ENCODE measurements around the gene AKAP13. TPM values are rescaled to one million over a fixed set of nuclear protein-coding genes. Genes with fewer than 3 reads are reported as not detected.

The AKAP13 gene
- total and polyA plus RNA-seq, 2 donors (not counting 1 experiment from before 2014, with no cell fraction given) = 73.8 to 358 TPM

- peak overlapping the region; percentile 14 for H3K9ac ChIP-seq (ENCODE audit: low read length)
- H3K4me3 Mint-ChIP-seq = peak overlapping the region; percentile 40
- H3K27ac Mint-ChIP-seq = peak overlapping the region; percentile 54
- H2AFZ ChIP-seq (ENCODE audit: insufficient read depth, low read depth, low read length, poor library complexity, severe bottlenecking) = no peak overlapping the region
- H3K27me3 ChIP-seq (replicated peaks in 1 of 4; ENCODE audit: control extremely low read depth in 1 of 4, control insufficient read depth in 3 of 4, insufficient read depth in 4 of 4, low read length in 3 of 4) = no peaks in the 10 kb centered on the region
- ATAC-seq (ENCODE audit: low read depth) (no peak), DNase-seq (peak; percentile 19)
- ChIA-PET CTCF (interaction anchor here (0.6 to 4.0 kb wide), 6 partner anchors 12 to 110 kb away, joined by 3 to 55 read pairs (median 13); no protein-coding TSS in a partner anchor), POLR2A (no interaction called here)
- peak overlapping the region in 1 of 5 experiments; percentile 20 for H3K4me3 ChIP-seq (ENCODE audit: control extremely low read depth in 1 of 5, extremely low read depth in 1 of 5, insufficient read depth in 1 of 5, low read depth in 2 of 5, low read length in 4 of 5)
- H3K36me3 ChIP-seq (replicated peaks in 1 of 2; ENCODE audit: control extremely low read depth in 1 of 2, control insufficient read depth in 1 of 2, extremely low read depth in 1 of 2, insufficient read depth in 2 of 2, low read length in 1 of 2) = no peaks in the 10 kb centered on the region
- TF ChIP-seq EZH2 (IDR thresholded peaks at IDR 0.05; ENCODE audit: borderline replicate concordance, insufficient read depth, low read depth, low read length, poor library complexity, severe bottlenecking) = no peak
- no peak for TF ChIP-seq CTCF (IDR thresholded peaks at IDR 0.05)
- no peaks in the 10 kb centered on the region for H3K27me3 Mint-ChIP-seq
- H4K20me1 ChIP-seq (ENCODE audit: control insufficient read depth, insufficient read depth, low read length, poor library complexity, severe bottlenecking) = no peaks in the 10 kb centered on the region
- H3K9me3 ChIP-seq (ENCODE audit: control extremely low read depth in 1 of 3, control insufficient read depth in 2 of 3, insufficient read depth in 1 of 3, low read length in 2 of 3) = no peaks in the 10 kb centered on the region
- peaks cover 86% of the 10 kb centered on the region for H3K4me1 Mint-ChIP-seq
- H3K4me2 ChIP-seq (replicated peaks; ENCODE audit: low read depth, low read length, poor library complexity, severe bottlenecking) = peak overlapping the region; percentile 57
- H3K9me3 Mint-ChIP-seq (ENCODE audit: insufficient read depth) = no peaks in the 10 kb centered on the region
- H3K27ac ChIP-seq (ENCODE audit: low read length in 2 of 2) = peak overlapping the region; percentile 11 to 88
- intact Hi-C loops (cut with micrococcal nuclease) = loop anchor here (2.0 to 10.0 kb wide), 2 partner anchors 14 to 302 kb away; no protein-coding TSS in a partner anchor
- H3K4me1 ChIP-seq (ENCODE audit: control insufficient read depth in 2 of 2, insufficient read depth in 2 of 2, low read length in 2 of 2) = peaks cover 72 to 79% of the 10 kb centered on the region in 2 donors
- 40% methylated on average over 2 of the region's 5 CpGs for WGBS (ENCODE audit: insufficient coverage)
- peaks cover 85% of the 10 kb centered on the region for H3K79me2 ChIP-seq (ENCODE audit: control insufficient read depth, insufficient read depth, low read length)
Measured at GRCh38 chr15:85402195-85402881, 21.9 kb downstream of the AKAP13 start.

DNA sequence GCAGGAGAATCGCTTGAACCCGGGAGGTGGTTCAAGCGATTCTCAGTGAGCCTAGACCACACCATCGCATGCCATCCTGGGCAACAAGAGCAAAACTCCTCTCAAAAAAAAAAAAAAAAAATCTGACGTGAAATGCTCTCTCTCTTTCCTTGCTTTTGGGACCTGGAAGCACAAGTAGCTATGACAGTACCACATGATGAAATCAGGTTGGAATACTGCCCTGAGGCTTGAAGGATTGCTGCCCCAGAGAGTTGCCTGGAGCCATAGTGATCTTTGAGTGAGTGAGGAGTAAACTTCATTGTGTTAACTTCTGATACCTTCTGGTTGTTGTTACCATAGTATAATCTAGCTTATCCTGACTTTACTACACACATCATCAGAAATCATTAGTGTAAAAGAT is 23.3 kb downstream of the AKAP13 start:
- H3K4me3 ChIP-seq (ENCODE audit: control extremely low read depth in 1 of 5, extremely low read depth in 1 of 5, insufficient read depth in 1 of 5, low read depth in 2 of 5, low read length in 4 of 5) = peak overlapping the region in 3 of 5 experiments; percentile 1 to 23 (median 5)
- peaks cover 0 to 3% (median 0%) of the 10 kb centered on the region in 3 donors for H3K9me3 ChIP-seq (ENCODE audit: control extremely low read depth in 1 of 3, control insufficient read depth in 2 of 3, insufficient read depth in 1 of 3, low read length in 2 of 3)
- H4K20me1 ChIP-seq (ENCODE audit: control insufficient read depth, insufficient read depth, low read length, poor library complexity, severe bottlenecking) = no peaks in the 10 kb centered on the region
- no peak for DNase-seq
- intact Hi-C loops (cut with micrococcal nuclease) = loop anchor here (1.0 to 10.0 kb wide), 4 partner anchors 15 to 301 kb away; no protein-coding TSS in a partner anchor
- H3K79me2 ChIP-seq (ENCODE audit: control insufficient read depth, insufficient read depth, low read length) = peaks cover 84% of the 10 kb centered on the region
- peak overlapping the region; percentile 88 to 90 for H3K27ac ChIP-seq (ENCODE audit: low read length in 2 of 2)
- no peaks in the 10 kb centered on the region for H3K9me3 Mint-ChIP-seq (ENCODE audit: insufficient read depth)
- CTCF ChIA-PET = interaction anchor here (1.0 to 14.6 kb wide), 11 partner anchors 10 to 106 kb away, joined by 3 to 231 read pairs (median 8); partner anchors contain the start of gene AKAP13
- no peaks in the 10 kb centered on the region for H3K27me3 ChIP-seq (replicated peaks in 1 of 4; ENCODE audit: control extremely low read depth in 1 of 4, control insufficient read depth in 3 of 4, insufficient read depth in 4 of 4, low read length in 3 of 4)
- no peak for TF ChIP-seq CTCF (IDR thresholded peaks at IDR 0.05)
- TF ChIP-seq EZH2 (IDR thresholded peaks at IDR 0.05; ENCODE audit: borderline replicate concordance, insufficient read depth, low read depth, low read length, poor library complexity, severe bottlenecking) = no peak
- peak overlapping the region; percentile 40 for H3K9ac ChIP-seq (ENCODE audit: low read length)
- no peak overlapping the region for H2AFZ ChIP-seq (ENCODE audit: insufficient read depth, low read depth, low read length, poor library complexity, severe bottlenecking)
- H3K4me1 ChIP-seq (ENCODE audit: control insufficient read depth in 2 of 2, insufficient read depth in 2 of 2, low read length in 2 of 2) = peaks cover 83 to 86% of the 10 kb centered on the region in 2 donors
- WGBS (ENCODE audit: insufficient coverage) = 62% methylated on average over 2 of the region's 5 CpGs
- H3K4me2 ChIP-seq (replicated peaks; ENCODE audit: low read depth, low read length, poor library complexity, severe bottlenecking) = peak overlapping the region; percentile 67
- H3K4me1 Mint-ChIP-seq = peaks cover 87% of the 10 kb centered on the region
- no peaks in the 10 kb centered on the region for H3K36me3 ChIP-seq (replicated peaks in 1 of 2; ENCODE audit: control extremely low read depth in 1 of 2, control insufficient read depth in 1 of 2, extremely low read depth in 1 of 2, insufficient read depth in 2 of 2, low read length in 1 of 2)
- POLR2A ChIA-PET = interaction anchor here (2.4 to 3.3 kb wide), 3 partner anchors 20 to 74 kb away, joined by 6 to 19 read pairs (median 9); partner anchors contain the start of gene AKAP13
- no peaks in the 10 kb centered on the region for H3K27me3 Mint-ChIP-seq
- peak overlapping the region; percentile 83 for H3K4me3 Mint-ChIP-seq
- peak overlapping the region; percentile 94 for H3K27ac Mint-ChIP-seq
- no peak for ATAC-seq (ENCODE audit: low read depth)

All from B cell (primary cell).